HCT116 (cell line): ENCODE measurements around the gene SPI1. TPM values are rescaled to one million over a fixed set of nuclear protein-coding genes. Genes with fewer than 3 reads are reported as not detected.

Experiments used
- ATAC-seq: fragments of 200-7000 bp; cut with Tn5 transposase; 2 replicates; pipeline ENCODE4 v1.9.1; 2020; ENCODE audit warnings: mild to moderate bottlenecking, moderate library complexity
- BruUV-seq: library from RNA; stranded (reverse); fragments of 400-500 nt; replicated peaks from 2 replicates; lab custom pipeline; 2021; lab: Mats Ljungman, UMichigan
- CTCF ChIA-PET: fragments of 300-600 bp; sonication (Branson Sonifier 250); formaldehyde crosslinking; loops from one replicate; lab custom pipeline; 2021; ENCODE audit warnings: antibody characterized with exemption; lab: Charles Lee
- POLR2A ChIA-PET: fragments of 300-600, 350-600 bp; sonication (Branson Sonifier 250); formaldehyde crosslinking; loops from one replicate; lab custom pipeline; 2021; ENCODE audit warnings: antibody characterized with exemption; lab: Charles Lee
- RAD21 ChIA-PET, 2 experiments: fragments of 300-600 bp; sonication (Branson Sonifier 250); formaldehyde crosslinking; loops; one replicate each; lab custom pipeline; 2023; ENCODE audit warnings: low total read pairs in 2 of 2; ENCODE audit not compliant: uncharacterized antibody in 2 of 2, unreplicated experiment in 2 of 2, low non-redundant PET in 1 of 2; lab: Charles Lee
- DNase-seq: peaks from one replicate; pipeline ENCODE4 v3.0.0-alpha.2; 2010; ENCODE audit warnings: low read depth, low spot score
- H2AFZ ChIP-seq: fragments of 200-600 bp; shearing (Covaris generic), sonication (generic); 2 replicates; pipeline ENCODE4 v1.6.1; 2017; ENCODE audit warnings: low read depth, mixed run types, mixed read lengths, antibody characterized with exemption, low read length; ENCODE audit not compliant: poor library complexity, severe bottlenecking
- H3K27ac ChIP-seq: 2 replicates; pipeline ENCODE4 v1.5.1; 2012; ENCODE audit warnings: low read depth, low read length
- H3K27me3 ChIP-seq: fragments of 200-600 bp; sonication (generic); 2 replicates; pipeline ENCODE4 v1.6.1; 2016; ENCODE audit warnings: mixed run types, low read length, mixed read lengths; ENCODE audit not compliant: insufficient read depth
- H3K36me3 ChIP-seq, 2 experiments: fragments of 200-500 bp in 1 of 2; fragments of 200-600 bp in 1 of 2; sonication (Bioruptor generic) in 1 of 2; sonication (generic) in 1 of 2; 2 replicates each; pipeline versions ENCODE4 v1.5.1 to v1.6.1; 2014 to 2016; ENCODE audit warnings: low read length in 2 of 2, inconsistent platforms in 1 of 2, mixed read lengths in 1 of 2, mixed run types in 1 of 2; ENCODE audit not compliant: insufficient read depth in 2 of 2, control insufficient read depth in 1 of 2
- H3K4me1 ChIP-seq, 2 experiments: fragments of 200-600 bp in 1 of 2; sonication (generic) in 1 of 2; 2 replicates each; pipeline versions ENCODE4 v1.5.1 to v1.6.1; 2012 to 2017; ENCODE audit warnings: low read length in 2 of 2, inconsistent platforms in 1 of 2, mild to moderate bottlenecking in 1 of 2, mixed read lengths in 1 of 2, mixed run types in 1 of 2, moderate library complexity in 1 of 2; ENCODE audit not compliant: insufficient read depth in 2 of 2, control insufficient read depth in 1 of 2
- H3K4me2 ChIP-seq: fragments of 200-600 bp; sonication (generic); 2 replicates; pipeline ENCODE4 v1.6.1; 2017; ENCODE audit warnings: mixed run types, low read length, mixed read lengths
- H3K4me3 ChIP-seq, 2 experiments: fragments of 200-600 bp in 1 of 2; sonication (generic) in 1 of 2; replicated peaks in 1 of 2; 2 replicates each; pipeline ENCODE4 v1.5.1; 2011 to 2016; ENCODE audit warnings: low read length in 2 of 2, control low read depth in 1 of 2, low read depth in 1 of 2, mild to moderate bottlenecking in 1 of 2, mixed read lengths in 1 of 2, mixed run types in 1 of 2
- H3K79me2 ChIP-seq: fragments of 200-600 bp; sonication (generic); 2 replicates; pipeline ENCODE4 v1.6.1; 2017; ENCODE audit warnings: mild to moderate bottlenecking, mixed run types, low read length, moderate library complexity, mixed read lengths; ENCODE audit not compliant: insufficient read depth
- H3K9ac ChIP-seq: fragments of 200-600 bp; sonication (generic); 2 replicates; pipeline ENCODE4 v1.6.1; 2016; ENCODE audit warnings: low read length, mixed read lengths
- H3K9me2 ChIP-seq: fragments of 200-600 bp; sonication (generic), shearing (Covaris generic); 2 replicates; pipeline ENCODE4 v1.6.1; 2017; ENCODE audit warnings: mixed run types, mild to moderate bottlenecking, moderate library complexity; ENCODE audit not compliant: insufficient read depth
- H3K9me3 ChIP-seq, 2 experiments: fragments of 200-500 bp in 1 of 2; fragments of 200-600 bp in 1 of 2; sonication (Bioruptor generic) in 1 of 2; sonication (generic) in 1 of 2; 2 replicates each; pipeline ENCODE4 v1.6.1; 2014 to 2017; ENCODE audit warnings: low read length in 2 of 2, mixed read lengths in 2 of 2, inconsistent platforms in 1 of 2, low read depth in 1 of 2, mild to moderate bottlenecking in 1 of 2, mixed run types in 1 of 2, moderate library complexity in 1 of 2; ENCODE audit not compliant: control insufficient read depth in 1 of 2, insufficient read depth in 1 of 2
- H4K20me1 ChIP-seq: fragments of 200-600 bp; sonication (generic), shearing (Covaris generic); 2 replicates; pipeline ENCODE4 v1.6.1; 2017; ENCODE audit warnings: mixed run types, mild to moderate bottlenecking, moderate library complexity; ENCODE audit not compliant: insufficient read depth
- CBX3 ChIP-seq: IDR thresholded peaks from 2 replicates; pipeline ENCODE4 v1.6.1; 2012; ENCODE audit warnings: low read depth
- CEBPB ChIP-seq: IDR thresholded peaks from 2 replicates; pipeline ENCODE4 v1.6.1; 2012; ENCODE audit warnings: low read depth
- EZH2 ChIP-seq: fragments of 200-600 bp; sonication (generic); IDR thresholded peaks from 2 replicates; pipeline ENCODE4 v1.6.1; 2017; ENCODE audit warnings: antibody characterized with exemption, mixed run types
- POLR2AphosphoS5 ChIP-seq: IDR thresholded peaks from 2 replicates; pipeline ENCODE4 v1.6.1; 2011; ENCODE audit warnings: mild to moderate bottlenecking, low read depth, low read length, moderate library complexity
- RAD21 ChIP-seq: IDR thresholded peaks from 2 replicates; pipeline ENCODE4 v1.6.1; 2012; ENCODE audit warnings: low read depth, mild to moderate bottlenecking
- SP1 ChIP-seq: IDR thresholded peaks from 2 replicates; pipeline ENCODE4 v1.6.1; 2012; ENCODE audit warnings: low read depth
- YY1 ChIP-seq: IDR thresholded peaks from 2 replicates; pipeline ENCODE4 v1.6.1; 2011; ENCODE audit warnings: low read length, low read depth, moderate library complexity, mild to moderate bottlenecking; ENCODE audit not compliant: insufficient replicate concordance; ENCODE audit errors: extremely low read depth
- ZNF274 ChIP-seq: fragments of 200-500 bp; sonication (Bioruptor generic); IDR thresholded peaks from 2 replicates; pipeline ENCODE4 v1.6.1; 2014; ENCODE audit warnings: mild to moderate bottlenecking, low read depth, low read length, inconsistent platforms
- intact Hi-C: fragments of 100-400 bp; cut with micrococcal nuclease; formaldehyde crosslinking; loops from 2 replicates; pipeline ENCODE4 v1.10.0; 2022
- total RNA-seq: library from RNA; stranded (reverse); gene quantifications from one replicate; pipeline ENCODE4 v1.2.1, GENCODE V29; 2021; ENCODE audit not compliant: unreplicated experiment
- TF ChIP-seq, protein P1 (sequence below): IDR thresholded peaks from 2 replicates; pipeline ENCODE4 v1.6.1; 2012
- TF ChIP-seq, protein P2 (sequence below): IDR thresholded peaks from 2 replicates; pipeline ENCODE4 v1.6.1; 2011; ENCODE audit warnings: mild to moderate bottlenecking, low read length, moderate library complexity; ENCODE audit not compliant: insufficient replicate concordance; ENCODE audit errors: extremely low read depth

Gene SPI1
- total RNA-seq, 1 experiment from 2014 or later, result 0.32 TPM

DNA sequence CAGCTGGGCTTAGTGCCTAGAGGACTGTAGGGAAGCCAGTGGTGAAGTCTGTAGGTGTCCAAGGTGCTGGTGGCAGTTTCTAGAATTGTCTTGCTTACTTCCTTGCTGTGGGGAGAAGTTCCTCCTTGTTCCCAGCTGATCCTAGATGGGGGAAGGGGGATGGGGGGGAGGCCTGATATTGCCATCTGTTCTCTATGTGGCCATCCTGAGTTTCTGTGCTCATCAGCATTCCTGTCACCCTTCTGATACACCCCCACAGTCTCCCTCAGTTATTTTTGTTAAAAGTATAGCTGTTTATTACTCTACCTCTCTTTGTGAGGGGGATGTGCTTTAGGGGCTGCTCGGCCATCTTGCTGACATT is 71.9 kb downstream of the SPI1 start:
- H3K79me2 ChIP-seq, result no peaks in the 10 kb centered on the region
- H3K9ac ChIP-seq, result no peak overlapping the region
- no peaks in the 10 kb centered on the region for H3K27me3 ChIP-seq
- peaks cover 28% of the 10 kb centered on the region in 2 experiments for H3K36me3 ChIP-seq
- H3K9me2 ChIP-seq, result no peaks in the 10 kb centered on the region
- POLR2A ChIA-PET, result no interaction called here
- no peak for ATAC-seq
- no peak overlapping the region for H2AFZ ChIP-seq
- no peaks in the 10 kb centered on the region for H3K9me3 ChIP-seq
- H3K27ac ChIP-seq, result no peak overlapping the region
- TF ChIP-seq RAD21, result no peak
- no peak for TF ChIP-seq EZH2
- no peak for TF ChIP-seq ZNF274
- TF ChIP-seq, protein P1, sequence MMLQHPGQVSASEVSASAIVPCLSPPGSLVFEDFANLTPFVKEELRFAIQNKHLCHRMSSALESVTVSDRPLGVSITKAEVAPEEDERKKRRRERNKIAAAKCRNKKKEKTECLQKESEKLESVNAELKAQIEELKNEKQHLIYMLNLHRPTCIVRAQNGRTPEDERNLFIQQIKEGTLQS, result no peak
- TF ChIP-seq, protein P2, sequence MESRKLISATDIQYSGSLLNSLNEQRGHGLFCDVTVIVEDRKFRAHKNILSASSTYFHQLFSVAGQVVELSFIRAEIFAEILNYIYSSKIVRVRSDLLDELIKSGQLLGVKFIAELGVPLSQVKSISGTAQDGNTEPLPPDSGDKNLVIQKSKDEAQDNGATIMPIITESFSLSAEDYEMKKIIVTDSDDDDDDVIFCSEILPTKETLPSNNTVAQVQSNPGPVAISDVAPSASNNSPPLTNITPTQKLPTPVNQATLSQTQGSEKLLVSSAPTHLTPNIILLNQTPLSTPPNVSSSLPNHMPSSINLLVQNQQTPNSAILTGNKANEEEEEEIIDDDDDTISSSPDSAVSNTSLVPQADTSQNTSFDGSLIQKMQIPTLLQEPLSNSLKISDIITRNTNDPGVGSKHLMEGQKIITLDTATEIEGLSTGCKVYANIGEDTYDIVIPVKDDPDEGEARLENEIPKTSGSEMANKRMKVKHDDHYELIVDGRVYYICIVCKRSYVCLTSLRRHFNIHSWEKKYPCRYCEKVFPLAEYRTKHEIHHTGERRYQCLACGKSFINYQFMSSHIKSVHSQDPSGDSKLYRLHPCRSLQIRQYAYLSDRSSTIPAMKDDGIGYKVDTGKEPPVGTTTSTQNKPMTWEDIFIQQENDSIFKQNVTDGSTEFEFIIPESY, result no peak
- no peak for TF ChIP-seq YY1
- no peak for TF ChIP-seq CBX3
- TF ChIP-seq CEBPB, result no peak
- no peak for TF ChIP-seq POLR2AphosphoS5
- TF ChIP-seq SP1, result no peak
- TF ChIP-seq, all 23 proteins: peak for 0
- Histone ChIP-seq H4K20me1 (no peaks in the 10 kb centered on the region), H3K4me2 (no peak overlapping the region), H3K4me3 (no peak overlapping the region), H3K4me1 (no peaks in the 10 kb centered on the region)
- intact Hi-C loops, result no loop called here
- CTCF ChIA-PET, result no interaction called here
- no peak for DNase-seq
- BruUV-seq, result no TSS peak
- RAD21 ChIA-PET, result no interaction called here
